GM12878 (cell line): ENCODE measurements around the gene CTH. TPM values are rescaled to one million over a fixed set of nuclear protein-coding genes. Genes with fewer than 3 reads are reported as not detected.

Source experiments
- ATAC-seq: fragments of 200-7000 bp; cut with Tn5 transposase; 3 replicates; pipeline ENCODE4 v1.9.1; 2020; ENCODE audit warnings: mild to moderate bottlenecking, moderate library complexity
- BruUV-seq: library from RNA; stranded (reverse); fragments of 400-500 nt; replicated peaks from 2 replicates; lab custom pipeline; 2021; lab: Mats Ljungman, UMichigan
- CTCF ChIA-PET: fragments of 300-600 bp; sonication (Branson Sonifier 250); formaldehyde crosslinking; extraction: SDS; loops from one replicate; lab custom pipeline; 2021; ENCODE audit warnings: inconsistent platforms; lab: Yijun Ruan, JAX
- POLR2A ChIA-PET: fragments of 350-600 bp; formaldehyde crosslinking; extraction: SDS; loops from one replicate; lab custom pipeline; 2021; ENCODE audit warnings: inconsistent platforms; lab: Charles Lee
- RAD21 ChIA-PET: fragments of 300-600 bp; sonication (Branson Sonifier 250); formaldehyde crosslinking; loops from one replicate; lab custom pipeline; 2023; ENCODE audit warnings: antibody characterized with exemption; ENCODE audit not compliant: unreplicated experiment; lab: Charles Lee
- SMC1A ChIA-PET: fragments of 300-600 bp; sonication (Branson Sonifier 250); formaldehyde crosslinking; loops from one replicate; lab custom pipeline; 2023; ENCODE audit not compliant: unreplicated experiment, uncharacterized antibody; lab: Charles Lee
- DNase-seq: peaks from one replicate; pipeline ENCODE4 v3.0.0-alpha.2; 2011; ENCODE audit warnings: low read depth, low spot score
- FAIRE-seq: peaks from 3 replicates; lab custom pipeline; 2011; peaks lifted over from hg19 to GRCh38; lab: Jason Lieb, UNC
- H2AFZ ChIP-seq: 2 replicates; pipeline ENCODE4 v1.6.0; 2011; ENCODE audit warnings: low read depth, low read length, control low read depth; ENCODE audit not compliant: control insufficient read depth
- H3K27ac ChIP-seq: 2 replicates; pipeline ENCODE4 v1.5.1; 2011; ENCODE audit warnings: control low read depth; ENCODE audit not compliant: control insufficient read depth, insufficient read depth
- H3K27me3 ChIP-seq, 2 experiments: replicated peaks in 1 of 2; 2 replicates each; pipeline versions ENCODE4 v1.6.0 to v1.6.1; 2011; ENCODE audit warnings: low read length in 1 of 2; ENCODE audit not compliant: control insufficient read depth in 2 of 2, insufficient read depth in 2 of 2
- H3K36me3 ChIP-seq, 2 experiments: 2 replicates each; pipeline ENCODE4 v1.5.1; 2011; ENCODE audit warnings: low read length in 1 of 2; ENCODE audit not compliant: control insufficient read depth in 2 of 2, insufficient read depth in 2 of 2
- H3K4me1 ChIP-seq: 2 replicates; pipeline ENCODE4 v1.6.1; 2011; ENCODE audit warnings: mild to moderate bottlenecking, low read length, moderate library complexity, mixed read lengths; ENCODE audit not compliant: control insufficient read depth, insufficient read depth
- H3K4me2 ChIP-seq: 2 replicates; pipeline ENCODE4 v1.6.0; 2011; ENCODE audit warnings: control low read depth; ENCODE audit not compliant: control insufficient read depth, insufficient read depth
- H3K4me3 ChIP-seq: fragments of 200-600 bp; sonication (generic); 2 replicates; pipeline ENCODE4 v1.5.1; 2016
- H3K79me2 ChIP-seq: 2 replicates; pipeline ENCODE4 v1.6.0; 2011; ENCODE audit warnings: low read length; ENCODE audit not compliant: control insufficient read depth, insufficient read depth
- H3K9ac ChIP-seq: 2 replicates; pipeline ENCODE4 v1.8.0; 2011; ENCODE audit warnings: low read length, control low read depth, mixed read lengths; ENCODE audit not compliant: control insufficient read depth, insufficient read depth
- H3K9me3 ChIP-seq: replicated peaks from 3 replicates; pipeline ENCODE4 v1.5.1; 2011; ENCODE audit warnings: mild to moderate bottlenecking, low read length; ENCODE audit not compliant: control insufficient read depth, insufficient read depth
- H4K20me1 ChIP-seq: 2 replicates; pipeline ENCODE4 v1.6.0; 2011; ENCODE audit not compliant: control insufficient read depth, insufficient read depth
- BACH1 ChIP-seq: fragments of 450-650 bp; IDR thresholded peaks from 2 replicates; pipeline ENCODE4 v1.6.1; 2017; ENCODE audit warnings: mild to moderate bottlenecking, borderline replicate concordance
- CTCF ChIP-seq, 3 experiments: IDR thresholded peaks in 2 of 3; conservative IDR thresholded peaks in 1 of 3; 2 replicates each; pipeline ENCODE4 v1.5.1; 2011; ENCODE audit warnings: low read depth in 3 of 3, low read length in 3 of 3, mild to moderate bottlenecking in 3 of 3, control low read depth in 2 of 3, moderate library complexity in 2 of 3, inconsistent platforms in 1 of 3, mixed read lengths in 1 of 3; ENCODE audit not compliant: control insufficient read depth in 2 of 3, insufficient read depth in 1 of 3; ENCODE audit errors: extremely low read depth in 1 of 3
- FOXM1 ChIP-seq: IDR thresholded peaks from 2 replicates; pipeline ENCODE4 v1.6.1; 2012; ENCODE audit warnings: low read depth, mild to moderate bottlenecking, inconsistent platforms, low read length, moderate library complexity
- HDAC6 ChIP-seq: fragments of 200-600 bp; sonication (generic); IDR thresholded peaks from one replicate; pipeline ENCODE4 v1.8.0; 2017; ENCODE audit warnings: antibody characterized with exemption; ENCODE audit not compliant: unreplicated experiment
- HDGF ChIP-seq: fragments of 450-650 bp; IDR thresholded peaks from 2 replicates; pipeline ENCODE4 v1.6.1; 2016; ENCODE audit warnings: antibody characterized with exemption
- MAX ChIP-seq: IDR thresholded peaks from 2 replicates; pipeline ENCODE4 v1.6.1; 2012; ENCODE audit warnings: low read depth, low read length, improper control_type of control experiment
- NFYA ChIP-seq: IDR thresholded peaks from 2 replicates; pipeline ENCODE4 v1.6.1; 2011; ENCODE audit warnings: low read depth, mild to moderate bottlenecking, low read length, improper control_type of control experiment, borderline replicate concordance
- RB1 ChIP-seq: fragments of 450-650 bp; formaldehyde crosslinking; IDR thresholded peaks from 2 replicates; pipeline ENCODE4 v1.6.1; 2017; ENCODE audit warnings: mild to moderate bottlenecking, borderline replicate concordance
- RELB ChIP-seq: fragments of 450-650 bp; IDR thresholded peaks from 2 replicates; pipeline ENCODE4 v1.6.1; 2017; ENCODE audit warnings: low read depth, mild to moderate bottlenecking, moderate library complexity
- TCF7 ChIP-seq: IDR thresholded peaks from 2 replicates; pipeline ENCODE4 v1.6.1; 2014; ENCODE audit warnings: antibody characterized with exemption, borderline replicate concordance
- YBX1 ChIP-seq: fragments of 450-650 bp; IDR thresholded peaks from 2 replicates; pipeline ENCODE4 v1.6.1; 2016; ENCODE audit warnings: antibody characterized with exemption
- ZNF384 ChIP-seq: IDR thresholded peaks from 2 replicates; pipeline ENCODE4 v1.6.1; 2012; ENCODE audit warnings: low read depth, mild to moderate bottlenecking, low read length, improper control_type of control experiment, borderline replicate concordance
- WGBS: methylation state at CpG from one replicate; pipeline ENCODE4 v1.1.6; 2016; ENCODE audit warnings: low lambda C conversion rate; ENCODE audit not compliant: insufficient replicate concordance, insufficient coverage; ENCODE audit errors: missing lambda C conversion rate; 5-methylcytosine and 5-hydroxymethylcytosine counted together
- in situ Hi-C: fragments of 300-500 bp; cut with MboI; formaldehyde crosslinking; loops from 9 replicates; pipeline ENCODE4 v1.14.3; 2018; ENCODE audit warnings: mixed read lengths
- intact Hi-C: fragments of 100-400 bp; cut with micrococcal nuclease; formaldehyde crosslinking; loops from one replicate; pipeline ENCODE4 v1.14.2; 2022; ENCODE audit not compliant: unreplicated experiment
- polyA plus RNA-seq, 11 experiments: library from polyadenylated mRNA; depleted of rRNA in 4 of 11; unstranded in 6 of 11; stranded (reverse) in 5 of 11; fragments of >200 nt; fragmentation: Nextera tagmentation in 4 of 11; fragmentation: Illumina TruSeq in 1 of 11; extraction: Ambion mirVana in 4 of 11; extraction: Trizol in 1 of 11; gene quantifications; 1 replicate in 1 of 11; 2 replicates in 10 of 11; pipeline versions ENCODE4 v1.2.1 to v1.2.3, GENCODE V29; 2011 to 2016; ENCODE audit warnings: inconsistent platforms in 2 of 11, missing spikeins in 2 of 11, low read depth in 1 of 11
- total RNA-seq, 4 experiments: library from RNA; depleted of rRNA in 3 of 4; stranded (reverse); fragments of >200 nt in 3 of 4; fragmentation: Illumina TruSeq in 1 of 4; extraction: Trizol in 1 of 4; gene quantifications; 2 replicates each; pipeline versions ENCODE4 v1.2.1 to v1.2.3, GENCODE V29; 2013 to 2021

Gene CTH
- total and polyA plus RNA-seq, 10 of the 15 experiments (the other 5 are each of a cell fraction or from before 2014, with no cell fraction given) = 6.3 to 17.5 (median 10.4) TPM

GRCh38 chr1:70405780-70406416, 5.2 kb upstream of the CTH start (continued):
- TF ChIP-seq MAX = no peak
- no peak for TF ChIP-seq FOXM1
- TF ChIP-seq HDGF = no peak
- TF ChIP-seq YBX1 = no peak
- no peak for TF ChIP-seq HDAC6
- TF ChIP-seq NFYA = no peak
- no peak for TF ChIP-seq RB1

GRCh38 chr1:70409136-70409535, 1.9 kb upstream of the CTH start:
- RAD21 ChIA-PET = interaction anchor here (0.8 kb wide), 1 partner anchor 60 kb away, joined by 3 read pairs; no protein-coding TSS in a partner anchor
- WGBS = 95% methylated on average over 1 of the region's 2 CpGs
- intact Hi-C loops = no loop called here

More at GRCh38 chr1:70409136-70409535, 1.9 kb upstream of the CTH start:
- Histone ChIP-seq H2AFZ (no peak overlapping the region), H4K20me1 (no peaks in the 10 kb centered on the region), H3K79me2 (peaks cover 9% of the 10 kb centered on the region), H3K27ac (no peak overlapping the region), H3K4me3 (no peak overlapping the region), H3K4me1 (peaks cover 10% of the 10 kb centered on the region), H3K4me2 (no peak overlapping the region), H3K27me3 (no peaks in the 10 kb centered on the region), H3K36me3 (no peaks in the 10 kb centered on the region), H3K9me3 (no peaks in the 10 kb centered on the region), H3K9ac (no peak overlapping the region)
- POLR2A ChIA-PET = no interaction called here
- SMC1A ChIA-PET = interaction anchor here (1.1 kb wide), 1 partner anchor 22 kb away, joined by 4 read pairs; no protein-coding TSS in a partner anchor
- TF ChIP-seq TCF7 (no peak), RELB (no peak), HDGF (no peak), ZNF384 (no peak), BACH1 (0 out of 2 replicates have a peak, but pooled peaks have one; percentile 31), CTCF (IDR thresholded peaks at IDR 0.05 in 2 of 3, conservative IDR thresholded peaks at IDR 0.05 in 1 of 3; ENCODE audit: control insufficient read depth in 2 of 3, extremely low read depth in 1 of 3, insufficient read depth in 1 of 3, low read depth in 3 of 3, low read length in 3 of 3) (no peak)
- FAIRE-seq = no peak
- BruUV-seq = no TSS peak
- ATAC-seq = no peak
- no peak for DNase-seq
- in situ Hi-C loops = no loop called here
- CTCF ChIA-PET = interaction anchor here (2.3 kb wide), 1 partner anchor 203 kb away, joined by 5 read pairs; no protein-coding TSS in a partner anchor
